NCI-H1092 (cell line): ENCODE results near the gene LONP2.
"Not testable (repeated sequence)": the region's sequence is repeated elsewhere in the genome, so short reads cannot be mapped to it uniquely, and the experiment has no call there.

Source experiments
- DNase-seq: peaks from one replicate; lab custom pipeline; 2025; lab: John Stamatoyannopoulos, UW

Gene LONP2

GRCh38 chr16:48367441-48368049, 123.4 kb downstream of the LONP2 start:
- no peak for DNase-seq

GRCh38 chr16:48369765-48370164, 125.7 kb downstream of the LONP2 start:
- DNase-seq, result no peak

GRCh38 chr16:48370229-48370628, 126.1 kb downstream of the LONP2 start:
- no peak for DNase-seq

GRCh38 chr16:48370668-48371392, 126.7 kb downstream of the LONP2 start:
- not testable (repeated sequence) for DNase-seq

- no peak for DNase-seq
These were observed 127.3 kb downstream of the LONP2 start for GRCh38 chr16:48371393-48371780.

- DNase-seq, result no peak
These were observed 128.6 kb downstream of the LONP2 start for GRCh38 chr16:48372744-48373143.

- no peak for DNase-seq
These were observed 129.3 kb downstream of the LONP2 start for GRCh38 chr16:48373258-48374029.

- no peak for DNase-seq
These were observed 130.2 kb downstream of the LONP2 start for GRCh38 chr16:48374255-48374654.

GRCh38 chr16:48377301-48377700, 133.2 kb downstream of the LONP2 start:
- not testable (repeated sequence) for DNase-seq

GRCh38 chr16:48378276-48378675, 134.2 kb downstream of the LONP2 start:
- DNase-seq, result no peak

GRCh38 chr16:48378836-48379235, 134.7 kb downstream of the LONP2 start:
- no peak for DNase-seq

- DNase-seq, result no peak
These were observed 137.1 kb downstream of the LONP2 start for GRCh38 chr16:48381201-48381600.

GRCh38 chr16:48382131-48382530, 138.0 kb downstream of the LONP2 start:
- DNase-seq, result no peak

GRCh38 chr16:48383009-48383876, 139.1 kb downstream of the LONP2 start:
- no peak for DNase-seq

GRCh38 chr16:48383877-48384519, 139.9 kb downstream of the LONP2 start:
- no peak for DNase-seq

- DNase-seq, result peak; percentile 31
These were observed 140.6 kb downstream of the LONP2 start for GRCh38 chr16:48384520-48385252.

- DNase-seq, result peak; percentile 78
These were observed 141.4 kb downstream of the LONP2 start, which contains the start of gene SIAH1 for GRCh38 chr16:48385253-48386150. Gene SIAH1 (minus strand): TSS chr16:48385413. CDS start chr16:48362428, 22,985 bp downstream.

- DNase-seq, result no peak
These were observed 142.6 kb downstream of the LONP2 start for GRCh38 chr16:48386559-48387312.

GRCh38 chr16:48392407-48392806, 148.3 kb downstream of the LONP2 start:
- DNase-seq, result no peak
